Upper lobe of left lung (tissue), 6 donors: ENCODE data around the gene TBC1D19. TPM values are rescaled to one million over a fixed set of nuclear protein-coding genes. Genes with fewer than 3 reads are reported as not detected.
"Not testable (repeated sequence)": the region's sequence is repeated elsewhere in the genome, so short reads cannot be mapped to it uniquely, and the experiment has no call there.

ENCODE experiments used
- ATAC-seq, 2 donors: fragments of 200-7000 bp; cut with Tn5 transposase; one replicate each; pipeline ENCODE4 v1.9.1; 2022; ENCODE audit warnings: mild to moderate bottlenecking in 2 of 2, moderate library complexity in 2 of 2; ENCODE audit not compliant: low FRiP score in 2 of 2
- DNase-seq, 2 donors: peaks; one replicate each; pipeline ENCODE4 v3.0.0-alpha.2; 2019 to 2020
- H3K27ac ChIP-seq, 4 donors: fragments of 200-600 bp; sonication (generic); one replicate each; pipeline ENCODE4 v1.5.1; 2016 to 2019
- H3K27me3 ChIP-seq, 4 donors: fragments of 200-600 bp; sonication (generic); one replicate each; pipeline ENCODE4 v1.5.1; 2017 to 2019
- H3K36me3 ChIP-seq, 4 donors: fragments of 200-600 bp; sonication (generic); one replicate each; pipeline ENCODE4 v1.5.1; 2016 to 2019
- H3K4me1 ChIP-seq, 4 donors: fragments of 200-600 bp; sonication (generic); one replicate each; pipeline ENCODE4 v1.5.1; 2018 to 2019
- H3K4me3 ChIP-seq, 4 donors: fragments of 200-600 bp; sonication (generic); one replicate each; pipeline ENCODE4 v1.5.1; 2017 to 2019; ENCODE audit warnings: mild to moderate bottlenecking in 2 of 4, moderate library complexity in 1 of 4
- H3K9me3 ChIP-seq, 4 donors: fragments of 200-600 bp; sonication (generic); one replicate each; pipeline ENCODE4 v1.5.1; 2018 to 2019
- EP300 ChIP-seq, 4 donors: sonication (generic); formaldehyde crosslinking; IDR thresholded peaks; one replicate each; pipeline ENCODE4 v1.5.1; 2017; ENCODE audit warnings: antibody characterized with exemption in 4 of 4, control low read depth in 2 of 4
- POLR2A ChIP-seq, 4 donors: fragments of 450-650 bp; IDR thresholded peaks; one replicate each; pipeline ENCODE4 v1.5.1; 2016 to 2017; ENCODE audit warnings: antibody characterized with exemption in 4 of 4, mild to moderate bottlenecking in 2 of 4
- POLR2AphosphoS5 ChIP-seq, 2 donors: sonication (generic); formaldehyde crosslinking; IDR thresholded peaks; one replicate each; pipeline ENCODE4 v1.5.1; 2017; ENCODE audit warnings: antibody characterized with exemption in 2 of 2
- whole genome bisulfite sequencing, 2 donors: methylation state at CpG; one replicate each; pipeline ENCODE4 v1.1.5; 2017 to 2018; 5-methylcytosine and 5-hydroxymethylcytosine counted together
- total RNA-seq, 6 donors: library from RNA; depleted of rRNA in 4 of 6; stranded (reverse); fragments of >200 nt in 4 of 6; gene quantifications; one replicate each; pipeline versions ENCODE4 v1.1.0 to v1.2.1, GENCODE V29; 2016 to 2021
- TF ChIP-seq, protein P1 (sequence below), 6 experiments: fragments of 450-650 bp in 4 of 6; fragments of 200-600 bp in 2 of 6; sonication (generic) in 2 of 6; IDR thresholded peaks; one replicate each; pipeline ENCODE4 v1.5.1; 2016 to 2019; ENCODE audit warnings: antibody characterized with exemption in 6 of 6
- donor health status: DM: no; HTN: no; CAD: no; lungs with moderate emphysema.
- donor health status: DM: no; HTN: yes; CAD: no; lungs with severe emphysema.

Gene TBC1D19
- total RNA-seq, 6 donors from 2014 or later: 6.8 to 35.6 (median 11.8) TPM

DNA sequence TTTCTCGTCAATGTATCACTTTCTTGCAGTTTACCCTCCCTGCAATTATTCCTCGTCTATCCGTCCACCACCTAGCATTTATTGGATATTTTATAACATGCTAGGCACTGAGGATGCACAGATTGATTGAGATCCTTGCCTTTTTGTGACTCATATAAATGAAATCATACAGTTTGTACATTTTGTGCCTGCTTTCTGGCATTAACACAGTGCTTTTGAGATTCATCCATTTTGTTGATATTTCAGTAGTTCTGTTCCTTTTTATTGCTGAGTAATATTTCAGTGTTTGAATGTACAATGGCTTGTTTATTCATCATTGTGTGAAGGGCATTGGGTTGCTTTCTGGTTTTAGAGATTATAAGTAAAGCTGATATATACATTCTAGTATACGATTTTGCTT lies 841 bp downstream of the TBC1D19 start:
- DNase-seq: no peak
- Histone ChIP-seq H3K4me3 (peak overlapping the region in 3 of 4 donors; percentile 76 to 94 (median 79)), H3K27me3 (no peaks in the 10 kb centered on the region), H3K27ac (peak overlapping the region; percentile 71 to 85 (median 78)), H3K36me3 (no peaks in the 10 kb centered on the region), H3K9me3 (no peaks in the 10 kb centered on the region), H3K4me1 (peaks cover 0 to 13% (median 7%) of the 10 kb centered on the region in 4 donors)
- no peak for ATAC-seq
- TF ChIP-seq EP300 (IDR thresholded peaks at IDR 0.05) (no peak), POLR2A (IDR thresholded peaks at IDR 0.05) (no peak), POLR2AphosphoS5 (IDR thresholded peaks at IDR 0.05) (no peak)
- TF ChIP-seq, protein P1, sequence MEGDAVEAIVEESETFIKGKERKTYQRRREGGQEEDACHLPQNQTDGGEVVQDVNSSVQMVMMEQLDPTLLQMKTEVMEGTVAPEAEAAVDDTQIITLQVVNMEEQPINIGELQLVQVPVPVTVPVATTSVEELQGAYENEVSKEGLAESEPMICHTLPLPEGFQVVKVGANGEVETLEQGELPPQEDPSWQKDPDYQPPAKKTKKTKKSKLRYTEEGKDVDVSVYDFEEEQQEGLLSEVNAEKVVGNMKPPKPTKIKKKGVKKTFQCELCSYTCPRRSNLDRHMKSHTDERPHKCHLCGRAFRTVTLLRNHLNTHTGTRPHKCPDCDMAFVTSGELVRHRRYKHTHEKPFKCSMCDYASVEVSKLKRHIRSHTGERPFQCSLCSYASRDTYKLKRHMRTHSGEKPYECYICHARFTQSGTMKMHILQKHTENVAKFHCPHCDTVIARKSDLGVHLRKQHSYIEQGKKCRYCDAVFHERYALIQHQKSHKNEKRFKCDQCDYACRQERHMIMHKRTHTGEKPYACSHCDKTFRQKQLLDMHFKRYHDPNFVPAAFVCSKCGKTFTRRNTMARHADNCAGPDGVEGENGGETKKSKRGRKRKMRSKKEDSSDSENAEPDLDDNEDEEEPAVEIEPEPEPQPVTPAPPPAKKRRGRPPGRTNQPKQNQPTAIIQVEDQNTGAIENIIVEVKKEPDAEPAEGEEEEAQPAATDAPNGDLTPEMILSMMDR (IDR thresholded peaks at IDR 0.05): no peak
- 30 to 41% methylated on average over 4 of the region's 4 CpGs for WGBS, 2 donors

DNA sequence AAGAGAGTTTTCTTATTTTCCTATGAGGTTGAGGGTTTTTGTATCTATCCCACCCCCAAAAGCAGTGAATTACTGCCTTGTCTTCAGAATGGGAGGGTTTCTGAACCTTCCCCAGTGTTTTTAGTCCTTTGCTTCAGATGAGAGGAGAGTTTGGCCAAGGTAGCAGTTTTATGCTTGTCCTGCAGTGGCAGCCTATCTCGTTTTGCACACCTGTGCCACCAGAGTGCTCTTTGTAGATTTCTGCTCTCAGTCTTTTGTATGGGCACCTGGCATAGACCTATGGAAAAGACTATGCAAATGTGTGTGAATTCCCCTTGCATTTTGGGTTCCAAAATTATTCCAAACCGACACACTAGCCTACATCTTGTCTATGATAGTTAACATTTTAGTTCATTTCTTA lies 5.8 kb downstream of the TBC1D19 start:
- Histone ChIP-seq H3K9me3 (no peaks in the 10 kb centered on the region), H3K27me3 (no peaks in the 10 kb centered on the region), H3K36me3 (no peaks in the 10 kb centered on the region), H3K4me1 (peaks cover 0 to 10% (median 4%) of the 10 kb centered on the region in 4 donors), H3K4me3 (no peak overlapping the region), H3K27ac (no peak overlapping the region)
- TF ChIP-seq, protein P1 (IDR thresholded peaks at IDR 0.05): no peak
- TF ChIP-seq POLR2AphosphoS5 (IDR thresholded peaks at IDR 0.05): no peak
- no peak for TF ChIP-seq EP300 (IDR thresholded peaks at IDR 0.05)
- TF ChIP-seq POLR2A (IDR thresholded peaks at IDR 0.05): no peak
- ATAC-seq: no peak
- 58 to 68% methylated on average over 2 of the region's 2 CpGs for WGBS, 2 donors
- no peak for DNase-seq

DNA sequence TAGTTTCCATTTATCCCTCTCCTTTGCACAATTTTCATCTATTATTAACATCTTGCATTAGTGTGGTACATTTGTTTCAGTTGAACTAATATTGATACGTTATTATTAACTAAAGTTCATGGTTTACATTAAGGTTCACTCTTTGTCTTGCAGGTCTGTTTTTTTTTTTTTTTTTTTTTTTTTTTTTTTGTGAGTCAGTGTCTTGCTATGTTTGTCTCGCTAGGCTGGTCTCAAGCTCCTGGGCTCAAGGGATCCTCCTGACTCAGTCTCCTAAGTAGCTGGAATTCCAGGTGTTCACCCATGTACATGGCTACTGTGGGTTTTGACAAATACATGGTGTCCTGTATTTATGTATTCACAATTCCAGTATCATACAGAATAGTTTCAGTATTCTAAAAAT lies 6.8 kb downstream of the TBC1D19 start:
- Histone ChIP-seq H3K27ac (no peak overlapping the region), H3K9me3 (no peaks in the 10 kb centered on the region), H3K27me3 (no peaks in the 10 kb centered on the region), H3K4me1 (peaks cover 0 to 1% (median 0%) of the 10 kb centered on the region in 4 donors), H3K36me3 (no peaks in the 10 kb centered on the region), H3K4me3 (no peak overlapping the region)
- no peak for TF ChIP-seq POLR2A (IDR thresholded peaks at IDR 0.05)
- no peak for TF ChIP-seq EP300 (IDR thresholded peaks at IDR 0.05)
- TF ChIP-seq POLR2AphosphoS5 (IDR thresholded peaks at IDR 0.05): no peak
- TF ChIP-seq, protein P1 (IDR thresholded peaks at IDR 0.05): no peak
- ATAC-seq (no peak), DNase-seq (no peak)
- 82 to 97% methylated on average over 2 of the region's 2 CpGs for WGBS, 2 donors

DNA sequence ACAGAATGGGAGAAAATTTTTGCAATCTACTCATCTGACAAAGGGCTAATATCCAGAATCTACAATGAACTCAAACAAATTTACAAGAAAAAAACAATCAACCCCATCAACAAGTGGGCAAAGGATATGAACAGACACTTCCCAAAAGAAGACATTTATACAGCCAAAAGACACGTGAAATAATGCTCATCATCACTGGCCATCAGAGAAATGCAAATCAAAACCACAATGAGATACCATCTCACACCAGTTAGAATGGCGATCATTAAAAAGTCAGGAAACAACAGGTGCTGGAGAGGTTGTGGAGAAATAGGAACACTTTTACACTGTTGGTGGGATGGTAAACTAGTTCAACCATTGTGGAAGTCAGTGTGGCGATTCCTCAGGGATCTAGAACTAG lies 9.7 kb downstream of the TBC1D19 start:
- H3K9me3 ChIP-seq, DNase-seq, H3K4me3 ChIP-seq, H3K36me3 ChIP-seq, H3K27me3 ChIP-seq, H3K27ac ChIP-seq, H3K4me1 ChIP-seq, ATAC-seq: not testable (repeated sequence)
- WGBS, 2 donors: 88 to 97% methylated on average over 3 of the region's 3 CpGs

DNA sequence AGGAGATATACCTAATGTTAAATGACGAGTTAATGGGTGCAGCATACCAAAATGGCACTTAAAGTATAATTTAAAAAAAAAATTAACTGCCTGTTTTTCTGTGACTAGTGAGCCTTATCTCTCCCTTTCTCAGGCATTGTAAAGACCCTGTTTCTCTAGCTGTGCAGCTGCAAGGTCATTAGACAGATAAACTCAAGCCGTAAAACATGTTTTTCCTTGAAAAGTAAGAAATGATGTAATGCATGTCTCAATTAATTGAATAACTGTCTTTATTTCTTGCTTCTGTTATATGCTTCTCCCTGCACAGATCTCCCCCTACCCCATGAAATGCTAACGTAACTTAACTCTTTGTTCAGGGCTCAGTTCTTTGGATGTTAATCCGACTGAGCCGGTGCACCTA lies 10.5 kb downstream of the TBC1D19 start:
- Histone ChIP-seq H3K4me3 (no peak overlapping the region), H3K9me3 (no peaks in the 10 kb centered on the region), H3K27ac (no peak overlapping the region), H3K4me1 (no peaks in the 10 kb centered on the region), H3K36me3 (no peaks in the 10 kb centered on the region), H3K27me3 (no peaks in the 10 kb centered on the region)
- ATAC-seq: no peak
- 95 to 98% methylated on average over 5 of the region's 5 CpGs for whole genome bisulfite sequencing, 2 donors
- TF ChIP-seq POLR2A (IDR thresholded peaks at IDR 0.05): no peak
- TF ChIP-seq, protein P1 (IDR thresholded peaks at IDR 0.05): no peak
- no peak for DNase-seq
